HG02981 (cell line): ENCODE results near the gene CST9.
"Not testable (repeated sequence)": the region's sequence is repeated elsewhere in the genome, so short reads cannot be mapped to it uniquely, and the experiment has no call there.

Experiments
- ATAC-seq: cut with Tn5 transposase; IDR thresholded peaks from one replicate; pipeline ENCODE4 v1.9.1; 2021; ENCODE audit warnings: mild to moderate bottlenecking, moderate library complexity; ENCODE audit not compliant: unreplicated experiment

The CST9 gene

DNA sequence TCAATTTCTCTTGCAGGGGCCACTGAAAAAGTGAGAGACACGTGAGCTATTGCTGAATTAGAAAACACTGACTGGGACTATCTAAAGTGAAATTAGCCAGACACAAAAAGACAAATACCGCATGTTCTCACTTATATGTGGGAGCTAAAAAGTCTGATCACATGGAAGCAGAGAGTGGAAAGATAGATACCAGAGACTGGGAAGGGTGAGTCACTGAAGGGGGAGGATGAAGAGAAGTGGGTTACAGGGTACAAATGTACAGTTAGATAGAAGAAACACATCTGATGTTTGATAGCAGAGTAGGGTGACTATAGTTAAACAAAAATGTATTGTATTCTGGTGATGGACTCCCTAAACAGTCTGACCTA is 18.6 kb upstream of the CST9 start:
- ATAC-seq: no peak

DNA sequence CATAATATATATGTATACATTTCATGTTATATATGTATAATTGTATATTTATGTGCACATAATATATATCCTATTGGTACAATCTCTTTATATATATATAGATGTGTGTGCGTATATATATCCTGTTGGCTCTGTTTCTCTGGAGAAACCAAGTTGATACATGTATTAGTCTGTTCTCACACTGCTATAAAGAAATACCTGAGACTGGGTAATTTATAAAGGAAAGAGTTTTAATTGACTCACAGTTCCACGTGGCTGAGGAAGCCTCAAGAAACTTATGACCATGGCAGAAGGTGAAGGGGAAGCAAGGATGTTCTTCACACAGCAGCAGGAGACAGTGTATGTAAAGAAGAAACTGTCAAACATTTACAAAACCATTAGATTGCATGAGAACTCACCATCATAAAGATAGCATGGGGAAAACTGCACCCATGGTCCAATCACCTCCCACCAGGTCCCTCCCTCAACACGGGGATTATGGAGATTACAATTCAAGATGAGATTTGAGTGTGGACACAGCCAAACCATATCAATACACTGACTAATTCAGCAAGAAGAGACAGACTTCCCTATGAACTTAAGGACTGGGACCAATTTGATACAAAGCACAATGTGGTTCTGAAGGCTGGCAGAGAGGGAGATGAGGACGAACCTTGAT is 18.1 kb upstream of the CST9 start:
- no peak for ATAC-seq

DNA sequence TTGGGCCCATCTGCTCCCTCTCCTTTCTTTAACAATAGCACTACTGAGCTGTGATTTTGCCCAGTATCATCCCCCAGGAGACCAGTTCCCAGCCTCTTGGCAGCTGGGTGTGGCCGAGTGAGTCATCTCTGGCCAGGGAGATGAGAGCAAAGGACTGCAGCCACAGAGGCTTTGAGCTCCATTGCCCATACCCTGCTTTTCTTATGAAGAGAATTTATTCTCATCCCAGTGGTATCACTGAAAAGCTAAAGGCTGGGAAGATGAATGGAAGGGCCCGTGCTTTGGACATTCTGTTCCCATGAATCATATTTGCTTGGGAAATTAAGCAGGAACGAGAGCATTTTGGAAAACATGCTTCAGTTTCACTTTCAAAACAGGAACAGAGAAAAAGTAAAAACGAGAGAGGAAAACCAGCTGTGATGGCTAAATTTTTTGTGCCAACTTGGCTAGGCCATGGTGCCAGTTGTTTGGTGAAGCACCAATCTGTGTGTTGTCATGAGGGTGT is 17.2 kb upstream of the CST9 start:
- ATAC-seq: peak; percentile 62

DNA sequence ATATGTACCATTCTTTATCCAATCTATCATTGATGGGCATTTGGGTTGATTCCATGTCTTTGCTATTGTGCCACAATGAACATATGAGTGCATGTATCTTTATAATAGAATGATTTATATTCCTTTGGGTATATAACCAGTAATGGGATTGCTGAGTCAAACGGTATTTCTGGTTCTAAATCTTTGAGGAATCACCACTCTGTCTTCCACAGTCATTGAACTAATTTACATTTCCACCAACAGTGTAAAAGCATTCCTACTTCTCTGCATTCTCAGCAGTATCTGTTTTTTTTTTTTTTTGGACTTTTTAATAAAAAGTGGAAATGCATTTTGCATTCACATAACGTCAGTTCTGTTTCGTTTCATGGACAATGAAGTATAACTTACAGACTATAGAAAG is 16.7 kb upstream of the CST9 start:
- ATAC-seq: not testable (repeated sequence)

DNA sequence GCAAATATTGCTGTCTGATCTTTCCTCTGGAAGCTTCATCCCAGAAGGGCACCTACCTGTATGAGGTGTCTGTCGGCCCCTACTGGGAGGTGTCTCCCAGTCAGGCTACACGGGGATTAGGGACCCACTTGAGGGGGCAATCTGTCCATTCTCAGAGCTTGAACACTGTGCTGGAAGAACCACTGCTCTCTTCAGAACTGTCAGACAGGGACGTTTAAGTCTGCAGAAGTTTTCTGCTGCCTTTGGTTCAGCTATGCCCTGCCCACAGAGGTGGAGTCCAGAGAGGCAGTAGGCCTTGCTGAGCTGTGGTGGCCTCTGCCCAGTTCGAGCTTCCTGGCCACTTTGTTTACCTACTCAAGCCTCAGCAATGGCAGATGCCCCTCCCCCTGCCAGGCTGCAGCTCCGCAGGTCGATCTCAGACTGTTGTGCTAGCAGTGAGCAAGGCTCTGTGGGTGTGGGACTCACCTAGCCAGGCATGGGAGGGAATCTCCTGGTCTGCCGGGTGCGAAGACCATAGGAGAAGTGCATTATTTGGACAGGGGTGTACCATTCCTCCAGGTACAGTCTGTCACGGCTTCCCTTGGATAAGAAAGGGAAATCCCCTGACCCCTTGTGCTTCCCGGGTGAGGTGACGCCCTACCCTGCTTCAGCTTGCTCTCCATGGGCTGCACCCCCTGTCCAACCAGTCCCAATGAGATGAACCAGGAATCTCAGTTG is 15.1 kb upstream of the CST9 start:
- ATAC-seq: not testable (repeated sequence)

DNA sequence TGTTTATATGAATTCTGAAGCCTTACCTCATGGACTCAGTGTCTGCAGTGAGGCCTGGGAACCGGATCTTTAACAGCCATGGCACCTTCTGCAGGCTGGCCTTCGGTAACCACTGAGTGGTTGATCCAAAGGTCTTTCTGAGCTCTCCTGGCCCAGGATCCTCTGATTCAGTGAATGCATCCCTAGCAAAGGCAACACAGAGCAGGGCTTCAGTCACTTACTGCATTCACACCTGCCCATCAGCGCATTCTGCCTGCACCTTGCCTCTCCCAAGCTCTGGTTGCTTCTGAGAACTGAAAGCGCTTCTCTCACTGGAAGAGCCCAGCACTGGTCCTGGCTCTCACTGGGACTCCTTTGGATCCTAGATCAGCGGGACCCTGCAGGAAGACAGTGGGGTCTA is 8.4 kb upstream of the CST9 start:
- no peak for ATAC-seq

DNA sequence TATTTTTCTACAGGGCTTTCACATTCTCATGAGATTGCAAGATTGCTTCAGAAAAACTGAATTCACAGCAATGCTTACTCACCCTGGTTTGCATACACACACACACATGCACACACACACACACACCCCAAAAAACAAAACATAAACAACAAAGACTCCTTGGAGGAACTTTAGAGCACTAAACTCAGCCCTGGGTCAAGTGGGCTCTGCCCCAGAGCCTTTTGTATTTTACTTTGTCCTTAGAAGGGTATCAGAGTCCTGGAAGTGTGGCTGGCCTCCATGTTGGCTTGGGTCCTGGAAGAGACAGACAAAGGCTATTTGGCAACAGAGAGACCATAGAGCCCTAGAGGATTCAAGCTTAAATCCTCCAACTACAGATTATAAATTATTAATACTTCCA is 8.0 kb upstream of the CST9 start:
- ATAC-seq: no peak

DNA sequence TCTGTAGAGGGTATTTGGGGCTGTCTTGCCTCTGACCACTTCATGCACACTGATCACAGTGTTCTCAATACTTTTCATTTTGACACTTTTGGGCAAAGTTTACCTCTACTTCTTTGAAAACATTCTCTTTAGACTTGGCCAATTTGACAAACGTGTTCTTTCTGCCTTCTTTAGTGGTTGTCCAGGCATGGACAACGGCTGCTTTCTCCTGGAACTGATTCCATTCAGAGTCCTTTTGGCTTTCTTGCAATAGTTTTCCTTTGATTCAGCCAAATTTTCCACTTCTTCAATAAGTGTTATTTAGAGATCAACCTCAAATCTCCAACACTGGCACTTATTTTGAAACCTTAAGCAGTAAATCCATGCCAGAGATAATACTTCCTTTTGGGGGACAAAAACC is 6.7 kb upstream of the CST9 start:
- no peak for ATAC-seq

DNA sequence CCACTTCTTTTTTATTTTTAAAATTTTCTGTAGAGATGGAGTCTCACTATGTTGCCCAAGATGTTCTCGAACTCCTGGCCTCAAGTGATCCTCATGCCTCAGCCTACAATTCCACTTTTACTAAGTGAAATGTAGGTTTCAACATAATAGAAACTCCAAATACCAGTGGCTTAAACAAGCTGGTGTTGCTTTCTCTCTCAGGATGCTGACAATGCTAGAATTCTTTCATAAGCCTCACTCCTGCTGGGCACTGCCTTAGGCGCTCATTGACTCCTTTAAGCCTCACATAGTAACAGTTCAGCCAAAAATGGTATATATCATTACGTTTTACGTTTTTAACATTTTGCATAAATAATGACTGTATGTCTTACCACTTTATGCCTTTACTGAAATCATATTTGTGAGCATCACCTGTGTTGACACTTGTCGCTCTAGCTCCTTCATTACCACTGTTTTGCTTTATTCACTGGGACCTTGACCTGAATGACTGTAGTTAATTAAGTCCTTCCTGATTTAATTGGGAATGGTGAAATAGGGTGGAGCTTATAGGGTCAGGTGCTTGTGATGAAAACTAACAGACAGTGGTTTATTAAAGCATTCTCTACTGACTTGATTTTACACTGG is 3.9 kb upstream of the CST9 start:
- ATAC-seq: no peak

DNA sequence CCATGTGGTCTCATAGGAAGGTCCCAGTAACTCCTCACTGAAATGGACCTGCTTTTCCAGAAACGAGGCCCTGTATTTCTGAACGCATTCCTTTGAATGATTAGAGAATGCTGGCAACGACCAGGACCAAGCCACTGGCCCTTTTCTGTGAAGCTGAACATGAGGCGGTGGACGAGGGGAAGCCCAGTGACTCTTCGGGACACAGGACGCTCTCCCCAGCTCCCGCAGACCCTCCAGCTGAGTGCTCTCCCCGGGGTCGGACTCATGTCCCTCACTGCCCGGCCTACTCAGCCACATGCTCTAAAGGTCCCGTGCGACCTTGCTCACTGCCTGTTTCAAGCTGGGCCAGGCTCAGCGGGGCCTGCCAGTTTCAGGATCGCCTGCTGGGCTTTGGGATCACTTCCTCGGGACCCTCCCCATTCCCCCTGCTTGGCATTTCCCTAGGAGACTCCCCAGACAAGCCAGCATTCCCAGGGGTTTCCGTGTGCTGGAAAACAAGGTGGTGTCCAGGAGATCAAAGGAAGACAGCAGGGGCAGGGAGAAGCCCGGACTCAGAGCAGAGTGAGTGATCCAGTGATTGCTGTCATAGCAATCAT is 2.6 kb upstream of the CST9 start:
- ATAC-seq: no peak

DNA sequence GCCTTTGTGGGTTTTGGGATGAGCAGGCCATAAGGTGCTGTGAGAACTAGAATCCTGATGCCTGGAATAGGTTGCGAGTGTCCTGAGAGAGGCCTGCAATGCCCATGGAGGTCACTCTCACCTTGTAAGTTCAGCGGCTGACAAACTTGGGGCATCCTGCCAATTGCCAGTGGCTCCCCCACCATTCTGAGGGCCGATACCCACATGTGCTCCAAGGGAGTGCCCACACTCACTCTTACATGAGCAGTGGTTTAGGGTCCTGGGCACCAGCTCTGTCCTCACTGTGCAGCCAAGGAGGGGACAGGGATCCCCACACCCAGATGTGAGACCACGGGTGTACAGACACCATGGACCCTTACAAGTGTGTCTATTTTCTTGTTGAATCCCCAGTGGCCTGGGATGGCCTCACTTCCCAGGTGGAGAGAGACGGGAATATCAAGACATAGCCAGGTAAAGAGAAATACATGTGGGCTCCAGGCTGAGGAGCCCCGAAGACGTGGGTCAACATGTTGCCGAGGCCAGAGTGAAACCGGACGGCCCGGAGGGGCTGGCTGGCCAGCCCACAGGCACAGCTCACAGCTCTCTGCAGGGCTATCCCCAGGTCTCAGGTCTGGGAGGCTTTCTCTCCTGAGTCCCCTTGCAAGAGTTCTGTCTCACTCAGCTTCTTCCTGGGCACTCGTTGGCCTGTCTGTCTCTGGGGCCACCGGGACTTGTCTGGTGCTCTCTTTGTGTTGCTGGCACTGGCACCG is 2.0 kb upstream of the CST9 start:
- no peak for ATAC-seq

DNA sequence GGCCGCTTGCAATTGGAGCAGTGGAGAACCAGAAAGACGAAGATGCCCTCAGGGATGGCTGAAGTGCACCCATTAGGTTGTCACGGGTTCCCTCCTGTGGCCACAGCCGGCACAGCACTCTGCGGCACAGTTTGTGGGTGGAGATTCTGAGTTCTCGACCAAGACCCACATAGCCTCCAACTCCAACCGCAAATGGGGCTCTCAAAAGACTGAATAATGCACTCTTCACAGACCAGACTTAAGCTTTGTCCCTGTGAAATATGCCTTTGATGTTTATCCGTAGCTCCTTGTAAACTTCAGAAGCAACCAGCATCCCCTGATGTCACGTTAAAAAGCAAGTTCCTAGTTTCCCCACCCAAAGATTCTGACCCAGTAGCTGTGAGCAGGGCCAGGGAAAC is 934 bp upstream of the CST9 start:
- peak; percentile 79 for ATAC-seq

DNA sequence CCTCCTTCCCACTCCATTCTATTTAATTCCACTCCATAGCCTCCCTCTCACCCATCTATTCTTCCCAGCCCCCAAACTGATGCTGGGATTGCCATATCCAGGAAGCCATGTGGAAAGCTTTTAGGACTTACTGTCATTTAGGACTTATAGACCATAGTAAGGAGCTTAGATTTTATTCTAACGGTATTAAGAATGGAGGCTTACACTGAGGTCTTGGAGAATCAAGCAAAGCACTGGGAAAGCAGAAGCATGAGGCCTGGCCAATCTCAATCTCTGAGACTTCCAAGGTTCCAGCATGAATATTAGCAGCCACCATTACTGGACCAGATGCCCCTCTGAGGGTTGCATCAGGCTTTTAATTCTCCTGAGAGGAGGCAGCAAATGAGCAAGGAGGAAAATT is 1.4 kb downstream of the CST9 start:
- ATAC-seq: no peak

DNA sequence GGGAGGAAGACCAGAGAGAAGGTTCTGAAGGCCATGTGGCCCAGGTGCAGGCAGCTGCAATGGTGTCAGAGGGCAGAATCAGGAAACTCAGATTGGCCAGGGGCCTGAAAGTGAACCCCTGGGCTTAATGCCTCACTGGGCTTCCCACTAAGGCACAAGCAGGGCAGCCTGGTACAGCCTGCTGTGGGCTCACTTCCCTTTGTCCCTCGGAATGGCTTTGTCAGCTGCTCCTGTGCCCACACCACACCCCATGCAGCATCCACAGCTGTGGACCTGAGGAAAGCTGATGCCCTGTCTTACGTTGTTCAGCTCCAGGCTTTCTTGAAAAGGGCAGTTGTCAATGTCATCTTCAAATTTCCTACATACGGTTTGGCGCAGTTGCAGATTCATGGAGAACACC is 2.4 kb downstream of the CST9 start:
- ATAC-seq: no peak

DNA sequence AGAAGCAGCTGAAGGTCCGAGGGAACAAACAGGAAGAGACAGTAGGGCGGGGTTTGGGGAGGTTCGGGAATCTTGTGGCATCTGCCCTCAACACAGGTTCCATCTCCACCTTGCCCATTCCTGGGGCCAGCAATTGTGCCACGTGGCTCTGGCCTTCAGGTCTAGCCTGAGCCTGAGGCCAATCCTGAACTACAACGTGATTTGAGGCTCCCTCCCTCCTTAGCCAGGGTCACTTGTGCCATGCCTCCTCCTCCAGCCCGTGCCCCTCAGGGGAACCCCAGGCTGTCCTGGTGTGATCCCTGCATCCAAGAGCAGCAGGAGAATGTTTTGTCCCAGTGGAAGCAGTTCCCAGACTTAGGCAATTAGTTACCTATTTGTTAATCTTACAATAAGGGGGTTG is 3.0 kb downstream of the CST9 start:
- no peak for ATAC-seq

DNA sequence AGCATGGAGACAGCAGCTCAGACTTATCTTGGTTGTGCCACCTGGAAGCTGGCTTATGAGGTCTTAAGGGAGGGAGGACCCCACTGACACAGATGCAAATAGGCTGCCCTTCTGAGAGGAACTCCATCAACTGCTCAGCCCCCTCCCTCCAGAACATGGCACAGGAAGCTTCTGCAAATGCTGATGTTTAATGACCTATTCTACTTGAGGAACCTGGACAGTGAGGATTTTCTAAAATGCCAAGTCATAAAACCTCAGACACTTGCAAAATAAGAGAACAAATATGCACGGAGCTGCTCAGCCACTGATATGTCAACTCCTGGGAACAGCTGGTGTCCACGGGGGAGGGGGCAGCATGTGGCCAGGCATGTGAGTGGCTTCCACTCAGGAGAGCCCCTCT is 3.5 kb downstream of the CST9 start:
- no peak for ATAC-seq

DNA sequence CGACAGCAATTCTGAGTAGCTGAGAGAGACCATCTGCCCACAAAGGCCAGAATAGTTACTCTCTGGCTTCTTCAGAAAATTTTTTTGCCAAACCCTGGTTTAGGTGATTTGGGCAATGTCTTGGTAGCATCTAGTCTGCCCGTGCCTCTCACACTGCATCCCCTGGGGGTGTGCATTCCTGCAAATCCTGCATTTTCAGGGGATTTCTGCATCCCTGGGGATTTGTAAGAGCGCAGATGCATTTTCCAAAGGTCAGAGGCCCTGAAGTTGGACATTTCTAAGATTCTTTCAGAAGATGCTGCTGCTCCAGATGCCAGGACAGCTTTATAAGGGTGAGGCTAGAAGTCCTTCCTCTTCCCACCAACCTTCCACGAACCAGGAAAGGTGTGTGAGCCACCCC is 4.0 kb downstream of the CST9 start:
- ATAC-seq: no peak

DNA sequence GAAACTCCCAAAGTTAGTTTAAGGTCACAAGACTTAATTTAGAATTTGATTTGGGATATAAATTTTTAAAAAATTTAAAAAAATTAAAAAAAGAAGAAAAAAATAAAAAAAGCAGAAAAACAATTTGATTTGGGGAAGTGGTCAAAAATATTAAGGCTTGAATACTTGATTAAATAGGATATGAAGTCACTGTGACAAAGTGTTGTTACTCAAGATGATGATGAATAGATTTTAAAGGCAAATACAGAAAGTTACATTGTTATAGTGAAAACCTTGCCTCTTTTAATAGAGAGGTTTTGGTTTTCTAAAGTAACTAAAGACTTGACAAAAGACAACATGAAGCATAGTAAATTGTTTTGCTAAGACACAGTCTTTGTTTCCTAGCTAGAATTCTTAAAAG is 7.2 kb downstream of the CST9 start:
- no peak for ATAC-seq

DNA sequence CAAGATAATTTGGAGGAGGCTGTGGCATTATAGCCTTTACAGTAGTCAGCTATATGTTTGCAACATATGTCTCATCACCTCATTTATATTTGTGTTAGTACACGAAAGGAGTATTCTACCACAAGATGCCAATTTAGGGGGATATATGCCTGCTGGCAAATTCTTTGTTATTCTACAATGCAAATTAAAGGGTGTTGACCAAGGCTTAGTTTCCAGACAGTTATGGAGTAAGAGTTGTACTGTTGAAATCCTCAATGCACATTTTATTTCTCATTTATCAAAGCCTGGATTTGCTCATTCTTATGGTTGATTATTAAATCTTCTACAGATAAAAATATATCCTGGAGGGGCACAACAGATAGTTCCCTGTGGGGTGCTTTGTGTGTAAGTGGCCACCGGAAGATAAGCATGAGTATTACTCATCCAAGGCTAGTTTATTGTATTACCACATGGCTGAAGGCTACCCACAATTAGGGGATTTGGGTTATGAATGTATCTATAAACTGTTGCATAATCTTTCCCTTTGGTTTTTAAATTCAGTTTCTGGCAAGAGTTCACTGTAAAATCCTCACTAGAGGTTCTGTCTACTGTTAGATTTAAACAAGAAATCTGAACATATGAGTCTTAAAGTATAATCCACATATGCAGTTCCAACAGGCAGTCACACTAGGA is 9.0 kb downstream of the CST9 start:
- ATAC-seq: no peak

DNA sequence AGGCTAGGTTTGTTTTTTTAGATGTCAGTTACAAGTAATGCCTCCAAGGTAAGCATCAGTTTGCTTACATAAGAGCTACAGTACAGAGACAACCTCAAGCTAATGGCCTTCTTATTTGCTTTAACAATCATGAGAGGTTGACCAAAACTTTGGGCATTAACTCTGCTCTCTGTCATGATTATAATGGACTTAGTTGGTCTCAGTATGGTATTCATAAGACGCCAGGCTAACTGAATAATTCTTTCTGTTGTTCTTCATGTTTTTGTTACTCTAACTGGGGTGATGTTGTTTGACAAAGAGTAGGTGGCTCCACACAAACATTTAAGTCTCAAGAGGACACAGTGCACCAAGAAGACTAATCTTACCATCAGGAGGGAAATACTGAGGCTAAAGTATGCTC is 9.8 kb downstream of the CST9 start:
- ATAC-seq: no peak
